Esophagus muscularis mucosa (tissue), 4 donors: ENCODE results near the gene RFTN1.

Experiments used
- CTCF ChIP-seq, 3 experiments: fragments of 200-600 bp in 2 of 3; fragments of 450-650 bp in 1 of 3; sonication (generic) in 2 of 3; IDR thresholded peaks; one replicate each; pipeline ENCODE4 v1.5.1; 2017 to 2019; ENCODE audit warnings: antibody characterized with exemption in 3 of 3, mild to moderate bottlenecking in 2 of 3, moderate library complexity in 1 of 3
- EP300 ChIP-seq: sonication (generic); formaldehyde crosslinking; IDR thresholded peaks from one replicate; pipeline ENCODE4 v1.6.1; 2017; ENCODE audit warnings: antibody characterized with exemption
- POLR2A ChIP-seq: fragments of 450-650 bp; IDR thresholded peaks from one replicate; pipeline ENCODE4 v1.6.1; 2017; ENCODE audit warnings: antibody characterized with exemption, moderate library complexity, mild to moderate bottlenecking, low read depth
- POLR2AphosphoS5 ChIP-seq, 2 donors: sonication (generic); formaldehyde crosslinking; IDR thresholded peaks; one replicate each; pipeline ENCODE4 v1.6.1; 2017; ENCODE audit warnings: antibody characterized with exemption in 2 of 2

- TF ChIP-seq CTCF (IDR thresholded peaks at IDR 0.05) (no peak), POLR2A (no peak), EP300 (no peak), POLR2AphosphoS5 (IDR thresholded peaks at IDR 0.05) (no peak)
Observed at GRCh38 chr3:16335333-16335732, 178.2 kb downstream of the RFTN1 start.
